Upper lobe of left lung (tissue), 4 donors: ENCODE results near the gene ECHDC1.

Experiments used
- EP300 ChIP-seq, 4 donors: sonication (generic); formaldehyde crosslinking; IDR thresholded peaks; one replicate each; pipeline ENCODE4 v1.5.1; 2017; ENCODE audit warnings: antibody characterized with exemption in 4 of 4, control low read depth in 2 of 4
- POLR2A ChIP-seq, 4 donors: fragments of 450-650 bp; IDR thresholded peaks; one replicate each; pipeline ENCODE4 v1.5.1; 2016 to 2017; ENCODE audit warnings: antibody characterized with exemption in 4 of 4, mild to moderate bottlenecking in 2 of 4
- POLR2AphosphoS5 ChIP-seq, 2 donors: sonication (generic); formaldehyde crosslinking; IDR thresholded peaks; one replicate each; pipeline ENCODE4 v1.5.1; 2017; ENCODE audit warnings: antibody characterized with exemption in 2 of 2
- TF ChIP-seq, protein P1 (sequence below), 6 experiments: fragments of 450-650 bp in 4 of 6; fragments of 200-600 bp in 2 of 6; sonication (generic) in 2 of 6; IDR thresholded peaks; one replicate each; pipeline ENCODE4 v1.5.1; 2016 to 2019; ENCODE audit warnings: antibody characterized with exemption in 6 of 6

DNA sequence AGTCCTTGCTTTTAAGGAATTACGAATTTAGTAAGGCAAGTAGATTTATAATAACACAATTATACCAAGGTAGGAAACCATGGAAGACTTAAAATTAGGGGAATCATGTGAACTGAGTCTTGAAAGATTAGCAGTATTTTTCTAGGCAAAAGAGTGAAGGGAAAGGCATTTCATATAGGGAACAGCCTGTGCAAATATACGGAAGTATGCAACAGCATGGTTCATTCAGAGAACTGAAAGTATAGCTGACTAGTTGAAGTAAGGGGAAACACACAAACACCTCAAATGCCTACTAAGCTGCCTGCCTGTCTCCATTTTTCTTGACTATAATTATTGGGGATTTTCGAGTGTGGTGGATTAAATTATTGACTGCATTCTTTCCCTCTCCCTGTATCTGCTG lies 39.0 kb upstream of the ECHDC1 start:
- TF ChIP-seq, protein P1, sequence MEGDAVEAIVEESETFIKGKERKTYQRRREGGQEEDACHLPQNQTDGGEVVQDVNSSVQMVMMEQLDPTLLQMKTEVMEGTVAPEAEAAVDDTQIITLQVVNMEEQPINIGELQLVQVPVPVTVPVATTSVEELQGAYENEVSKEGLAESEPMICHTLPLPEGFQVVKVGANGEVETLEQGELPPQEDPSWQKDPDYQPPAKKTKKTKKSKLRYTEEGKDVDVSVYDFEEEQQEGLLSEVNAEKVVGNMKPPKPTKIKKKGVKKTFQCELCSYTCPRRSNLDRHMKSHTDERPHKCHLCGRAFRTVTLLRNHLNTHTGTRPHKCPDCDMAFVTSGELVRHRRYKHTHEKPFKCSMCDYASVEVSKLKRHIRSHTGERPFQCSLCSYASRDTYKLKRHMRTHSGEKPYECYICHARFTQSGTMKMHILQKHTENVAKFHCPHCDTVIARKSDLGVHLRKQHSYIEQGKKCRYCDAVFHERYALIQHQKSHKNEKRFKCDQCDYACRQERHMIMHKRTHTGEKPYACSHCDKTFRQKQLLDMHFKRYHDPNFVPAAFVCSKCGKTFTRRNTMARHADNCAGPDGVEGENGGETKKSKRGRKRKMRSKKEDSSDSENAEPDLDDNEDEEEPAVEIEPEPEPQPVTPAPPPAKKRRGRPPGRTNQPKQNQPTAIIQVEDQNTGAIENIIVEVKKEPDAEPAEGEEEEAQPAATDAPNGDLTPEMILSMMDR (IDR thresholded peaks at IDR 0.05): no peak
- TF ChIP-seq EP300 (IDR thresholded peaks at IDR 0.05) (no peak), POLR2AphosphoS5 (IDR thresholded peaks at IDR 0.05) (no peak), POLR2A (IDR thresholded peaks at IDR 0.05) (no peak)
